ENCODE measurements around the gene NLRP9. TPM values are rescaled to one million over a fixed set of nuclear protein-coding genes. Genes with fewer than 3 reads are reported as not detected.
"Not testable (repeated sequence)": the region's sequence is repeated elsewhere in the genome, so short reads cannot be mapped to it uniquely, and the experiment has no call there.

The NLRP9 gene
- not detected for polyA plus RNA-seq (2013, experiment 1 of 2)
- not detected for polyA plus RNA-seq (2013, experiment 2 of 2)

DNA sequence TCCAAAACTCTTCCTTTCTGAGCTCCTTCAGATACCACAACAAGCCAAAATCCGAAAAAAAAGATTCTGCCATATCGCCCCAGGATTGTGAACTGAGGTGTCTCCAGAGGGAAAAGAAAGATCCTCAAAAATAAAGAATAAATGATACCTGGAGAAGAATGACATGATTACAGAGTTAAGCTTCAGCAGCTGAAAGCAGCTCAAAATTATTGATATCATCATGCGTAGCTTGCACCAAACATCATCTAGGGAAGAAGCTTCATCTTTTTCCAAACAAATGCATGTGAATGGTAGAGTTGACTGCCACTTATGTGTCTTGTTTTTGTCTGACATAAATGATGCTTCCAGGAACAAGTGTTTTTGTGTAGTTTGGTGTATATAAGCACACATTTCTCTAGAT is at the start of gene NLRP9:
TSS of gene NLRP9 (minus strand) at position 101 of the 400 bp plus-strand sequence. CDS start at position 73, 28 bp downstream.
- Histone ChIP-seq H3K9ac (ENCODE audit: low read depth, low read length) (no peak within 1 kb of the TSS), H3K27me3 (ENCODE audit: insufficient read depth, low read length) (no peaks in the 10 kb centered on the region), H3K27ac (ENCODE audit: low read depth, low read length) (no peak within 1 kb of the TSS), H3K4me1 (ENCODE audit: insufficient read depth, low read length) (no peaks in the 10 kb centered on the region), H3K9me3 (ENCODE audit: insufficient read depth, low read depth, low read length) (peaks cover 70% of the 10 kb centered on the region), H3K36me3 (ENCODE audit: insufficient read depth, low read length) (no peaks in the 10 kb centered on the region), H3K4me3 (ENCODE audit: low read length) (no peak within 1 kb of the TSS)
- WGBS, result 92% methylated on average over 3 of the region's 3 CpGs

DNA sequence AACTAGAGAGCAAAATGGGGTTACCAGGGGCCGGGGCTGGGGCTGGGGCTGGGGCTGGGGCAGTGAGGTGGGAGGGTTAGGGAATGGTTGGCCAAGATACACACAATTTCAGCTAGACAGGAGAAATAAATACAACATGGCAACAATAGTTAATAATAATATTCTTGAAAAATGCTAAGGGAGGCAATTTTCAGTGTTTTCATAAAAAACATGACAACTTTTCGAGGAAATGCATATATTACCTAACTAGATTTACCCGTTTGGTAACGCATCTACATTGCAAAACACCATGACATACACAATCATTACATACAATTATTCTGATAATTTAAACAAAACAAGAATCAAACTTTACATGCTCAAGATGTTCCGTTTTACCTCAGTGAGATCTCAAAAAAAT is 42.9 kb upstream of the NLRP9 start:
- Histone ChIP-seq H3K36me3 (ENCODE audit: insufficient read depth, low read length) (no peaks in the 10 kb centered on the region), H3K9me3 (ENCODE audit: insufficient read depth, low read depth, low read length) (peaks cover 90% of the 10 kb centered on the region), H3K4me3 (ENCODE audit: low read length) (no peak overlapping the region), H3K27me3 (ENCODE audit: insufficient read depth, low read length) (no peaks in the 10 kb centered on the region), H3K4me1 (ENCODE audit: insufficient read depth, low read length) (no peaks in the 10 kb centered on the region), H3K27ac (ENCODE audit: low read depth, low read length) (no peak overlapping the region), H3K9ac (ENCODE audit: low read depth, low read length) (no peak overlapping the region)
- 77% methylated on average over 4 of the region's 5 CpGs for WGBS

DNA sequence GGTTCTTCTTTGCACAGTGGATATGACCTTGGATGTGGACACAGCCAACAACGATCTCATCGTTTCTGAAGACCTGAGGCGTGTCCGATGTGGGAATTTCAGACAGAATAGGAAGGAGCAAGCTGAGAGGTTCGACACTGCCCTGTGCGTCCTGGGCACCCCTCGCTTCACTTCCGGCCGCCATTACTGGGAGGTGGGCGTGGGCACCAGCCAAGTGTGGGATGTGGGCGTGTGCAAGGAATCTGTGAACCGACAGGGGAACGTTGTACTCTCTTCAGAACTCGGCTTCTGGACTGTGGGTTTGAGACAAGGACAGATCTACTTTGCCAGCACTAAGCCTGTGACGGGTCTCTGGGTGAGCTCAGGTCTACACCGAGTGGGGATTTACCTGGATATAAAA is 40.1 kb upstream of the NLRP9 start:
- Histone ChIP-seq H3K4me3 (ENCODE audit: low read length) (no peak overlapping the region), H3K27me3 (ENCODE audit: insufficient read depth, low read length) (no peaks in the 10 kb centered on the region), H3K27ac (ENCODE audit: low read depth, low read length) (no peak overlapping the region), H3K9ac (ENCODE audit: low read depth, low read length) (no peak overlapping the region), H3K4me1 (ENCODE audit: insufficient read depth, low read length) (no peaks in the 10 kb centered on the region), H3K36me3 (ENCODE audit: insufficient read depth, low read length) (no peaks in the 10 kb centered on the region), H3K9me3 (ENCODE audit: insufficient read depth, low read depth, low read length) (peaks cover 79% of the 10 kb centered on the region)
- 83% methylated on average over 16 of the region's 16 CpGs for WGBS

DNA sequence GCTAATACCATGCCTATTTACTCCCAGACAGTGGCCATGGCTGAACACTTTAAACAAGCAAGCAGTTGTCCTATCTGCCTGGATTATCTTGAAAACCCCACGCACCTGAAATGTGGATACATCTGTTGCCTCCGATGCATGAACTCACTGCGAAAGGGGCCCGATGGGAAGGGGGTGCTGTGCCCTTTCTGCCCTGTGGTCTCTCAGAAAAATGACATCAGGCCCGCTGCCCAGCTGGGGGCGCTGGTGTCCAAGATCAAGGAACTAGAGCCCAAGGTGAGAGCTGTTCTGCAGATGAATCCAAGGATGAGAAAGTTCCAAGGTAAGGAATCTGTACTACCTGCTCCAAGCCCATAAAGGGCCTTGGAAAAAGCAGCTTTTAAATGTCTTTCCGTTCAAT is 39.3 kb upstream of the NLRP9 start:
- Histone ChIP-seq H3K9me3 (ENCODE audit: insufficient read depth, low read depth, low read length) (peaks cover 71% of the 10 kb centered on the region), H3K4me1 (ENCODE audit: insufficient read depth, low read length) (no peaks in the 10 kb centered on the region), H3K27me3 (ENCODE audit: insufficient read depth, low read length) (no peaks in the 10 kb centered on the region), H3K36me3 (ENCODE audit: insufficient read depth, low read length) (no peaks in the 10 kb centered on the region), H3K9ac (ENCODE audit: low read depth, low read length) (no peak overlapping the region), H3K27ac (ENCODE audit: low read depth, low read length) (no peak overlapping the region), H3K4me3 (ENCODE audit: low read length) (no peak overlapping the region)
- 72% methylated on average over 7 of the region's 7 CpGs for WGBS

DNA sequence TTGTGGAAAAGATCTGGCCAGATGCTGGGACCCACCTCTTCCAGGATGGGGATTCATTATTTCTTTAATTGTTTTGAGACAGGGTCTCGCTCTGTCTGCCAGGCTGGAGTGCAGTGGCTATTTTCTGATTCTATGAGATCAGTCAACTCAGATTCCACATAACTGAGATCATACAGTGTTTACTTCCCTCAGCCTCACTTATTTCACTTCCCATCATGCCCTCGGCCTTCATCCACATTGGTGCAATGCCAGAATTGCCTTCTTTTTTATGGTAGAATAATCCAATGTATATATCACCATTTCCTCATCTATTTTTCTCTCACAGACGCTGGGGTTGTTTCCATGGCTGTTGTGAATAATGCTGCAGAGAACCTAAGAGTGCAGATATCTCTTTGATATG is 31.4 kb upstream of the NLRP9 start:
- H3K27ac ChIP-seq (ENCODE audit: low read depth, low read length); H3K36me3 ChIP-seq (ENCODE audit: insufficient read depth, low read length); H3K4me3 ChIP-seq (ENCODE audit: low read length); H3K9ac ChIP-seq (ENCODE audit: low read depth, low read length); H3K4me1 ChIP-seq (ENCODE audit: insufficient read depth, low read length); H3K27me3 ChIP-seq (ENCODE audit: insufficient read depth, low read length): not testable (repeated sequence)
- H3K9me3 ChIP-seq (ENCODE audit: insufficient read depth, low read depth, low read length), result peaks cover 53% of the 10 kb centered on the region
- WGBS, result 20% methylated on average over 1 of the region's 3 CpGs

DNA sequence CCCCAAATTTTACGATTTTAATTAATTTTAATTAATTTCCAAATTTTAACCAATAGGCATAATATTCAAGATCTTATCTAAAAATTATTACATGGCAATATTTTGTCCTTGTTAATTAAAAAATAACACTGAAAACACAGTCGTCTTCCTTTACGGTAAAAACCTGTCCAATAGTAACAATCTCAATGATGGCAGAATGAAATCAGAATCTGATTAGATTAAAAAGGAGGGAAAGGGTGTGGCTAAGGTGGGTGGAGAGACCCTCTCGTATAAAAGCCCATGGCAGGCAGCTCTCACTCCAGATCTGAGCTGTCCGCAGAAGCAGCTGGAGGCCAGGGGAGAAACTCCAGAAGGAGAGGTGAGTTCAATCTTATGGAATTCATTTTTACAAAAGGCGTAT is 30.6 kb upstream of the NLRP9 start, which contains the start of gene RFPL4AL1:
TSS of gene RFPL4AL1 (plus strand) at position 301 of the 400 bp plus-strand sequence. CDS start 2,687 bp downstream, outside the sequence.
- peaks cover 55% of the 10 kb centered on the region for H3K9me3 ChIP-seq (ENCODE audit: insufficient read depth, low read depth, low read length)
- not testable (repeated sequence) for H3K27ac ChIP-seq (ENCODE audit: low read depth, low read length); H3K27me3 ChIP-seq (ENCODE audit: insufficient read depth, low read length); H3K9ac ChIP-seq (ENCODE audit: low read depth, low read length); H3K4me3 ChIP-seq (ENCODE audit: low read length); H3K4me1 ChIP-seq (ENCODE audit: insufficient read depth, low read length); H3K36me3 ChIP-seq (ENCODE audit: insufficient read depth, low read length)
- 83% methylated on average over 3 of the region's 6 CpGs for WGBS

DNA sequence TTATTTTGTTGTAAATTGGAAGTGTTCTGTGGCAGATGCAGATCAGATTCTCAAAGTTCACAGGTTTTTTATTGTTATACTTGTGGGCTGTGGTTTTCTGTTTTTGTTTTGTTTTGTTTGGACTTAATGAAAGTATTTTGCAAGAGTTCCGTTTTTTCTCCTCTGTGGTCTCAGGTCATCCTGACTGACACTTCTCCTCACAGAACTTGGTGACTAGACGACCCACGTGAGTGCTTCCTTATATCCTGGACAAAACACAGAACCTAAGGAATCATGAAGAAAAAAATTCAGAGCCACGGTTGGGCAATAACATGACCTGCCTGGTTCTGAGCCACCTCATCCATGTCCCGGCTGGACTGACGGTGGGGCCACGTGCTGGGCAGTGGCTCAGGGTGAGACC is 28.3 kb upstream of the NLRP9 start:
- 68% methylated on average over 7 of the region's 7 CpGs for WGBS
- Histone ChIP-seq H3K9me3 (ENCODE audit: insufficient read depth, low read depth, low read length) (peaks cover 56% of the 10 kb centered on the region), H3K4me3 (ENCODE audit: low read length) (no peak overlapping the region), H3K4me1 (ENCODE audit: insufficient read depth, low read length) (no peaks in the 10 kb centered on the region), H3K9ac (ENCODE audit: low read depth, low read length) (no peak overlapping the region), H3K27ac (ENCODE audit: low read depth, low read length) (no peak overlapping the region), H3K27me3 (ENCODE audit: insufficient read depth, low read length) (no peaks in the 10 kb centered on the region), H3K36me3 (ENCODE audit: insufficient read depth, low read length) (no peaks in the 10 kb centered on the region)

DNA sequence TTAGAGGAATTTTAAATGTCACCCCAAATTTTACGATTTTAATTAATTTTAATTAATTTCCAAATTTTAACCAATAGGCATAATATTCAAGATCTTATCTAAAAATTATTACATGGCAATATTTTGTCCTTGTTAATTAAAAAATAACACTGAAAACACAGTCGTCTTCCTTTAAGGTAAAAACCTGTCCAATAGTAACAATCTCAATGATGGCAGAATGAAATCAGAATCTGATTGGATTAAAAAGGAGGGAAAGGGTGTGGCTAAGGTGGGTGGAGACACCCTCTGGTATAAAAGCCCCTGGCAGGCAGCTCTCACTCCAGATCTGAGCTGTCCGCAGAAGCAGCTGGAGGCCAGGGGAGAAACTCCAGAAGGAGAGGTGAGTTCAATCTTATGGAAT is 20.6 kb upstream of the NLRP9 start, which contains the start of gene RFPL4A:
TSS of gene RFPL4A (plus strand) at position 301 of the 400 bp plus-strand sequence. CDS start 2,704 bp downstream, outside the sequence.
- H3K4me1 ChIP-seq (ENCODE audit: insufficient read depth, low read length), result not testable (repeated sequence)
- H3K9me3 ChIP-seq (ENCODE audit: insufficient read depth, low read depth, low read length), result peaks cover 61% of the 10 kb centered on the region

DNA sequence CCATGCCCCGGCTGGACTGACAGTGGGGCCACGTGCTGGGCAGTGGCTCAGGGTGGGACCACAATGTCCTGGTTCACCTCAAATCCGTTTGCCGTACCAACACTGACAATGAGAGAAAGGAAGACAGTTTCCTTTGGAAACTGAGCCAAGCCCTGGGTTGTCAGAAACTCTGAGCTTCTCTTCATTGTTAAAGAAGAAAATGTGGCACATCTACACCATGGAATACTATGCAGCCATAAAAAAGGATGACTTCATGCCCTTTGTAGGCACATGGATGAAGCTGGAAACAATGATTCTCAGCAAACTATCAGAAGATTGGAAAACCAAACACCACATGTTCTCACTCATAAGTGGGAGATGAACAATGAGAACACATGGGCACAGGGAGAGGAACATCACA is 18.6 kb upstream of the NLRP9 start:
- not testable (repeated sequence) for H3K27ac ChIP-seq (ENCODE audit: low read depth, low read length); H3K4me1 ChIP-seq (ENCODE audit: insufficient read depth, low read length); H3K4me3 ChIP-seq (ENCODE audit: low read length); H3K27me3 ChIP-seq (ENCODE audit: insufficient read depth, low read length); H3K9ac ChIP-seq (ENCODE audit: low read depth, low read length); H3K36me3 ChIP-seq (ENCODE audit: insufficient read depth, low read length)
- 67% methylated on average over 4 of the region's 4 CpGs for WGBS
- peaks cover 79% of the 10 kb centered on the region for H3K9me3 ChIP-seq (ENCODE audit: insufficient read depth, low read depth, low read length)

More for the DNA sequence above, 20.6 kb upstream of the NLRP9 start, which contains the start of gene RFPL4A:
- not testable (repeated sequence) for H3K9ac ChIP-seq (ENCODE audit: low read depth, low read length); H3K27me3 ChIP-seq (ENCODE audit: insufficient read depth, low read length); H3K4me3 ChIP-seq (ENCODE audit: low read length); H3K36me3 ChIP-seq (ENCODE audit: insufficient read depth, low read length); H3K27ac ChIP-seq (ENCODE audit: low read depth, low read length)
- WGBS, result 77% methylated on average over 2 of the region's 3 CpGs

DNA sequence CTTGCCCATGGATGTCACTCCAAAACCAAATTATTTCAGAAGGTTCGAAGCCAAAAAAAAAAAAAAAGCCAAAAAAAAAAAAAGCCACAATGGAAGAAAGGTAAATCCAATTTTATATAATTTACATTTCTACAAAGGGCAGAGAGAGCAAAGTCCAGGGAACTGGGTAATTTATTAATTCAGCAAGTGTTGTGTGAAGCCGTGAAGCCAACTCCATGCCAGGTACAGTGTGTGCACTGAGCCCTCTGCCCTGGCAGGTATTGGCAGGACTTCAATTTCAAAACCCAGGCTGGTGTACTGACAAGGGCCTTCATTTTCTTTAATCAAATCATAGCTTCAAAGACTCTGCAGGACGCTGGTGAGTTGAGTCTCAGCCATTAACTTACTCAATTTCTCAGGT is 15.2 kb upstream of the NLRP9 start:
- no peaks in the 10 kb centered on the region for H3K36me3 ChIP-seq (ENCODE audit: insufficient read depth, low read length)
- peaks cover 85% of the 10 kb centered on the region for H3K9me3 ChIP-seq (ENCODE audit: insufficient read depth, low read depth, low read length)
- H3K27ac ChIP-seq (ENCODE audit: low read depth, low read length), result no peak overlapping the region
- no peak overlapping the region for H3K9ac ChIP-seq (ENCODE audit: low read depth, low read length)
- no peak overlapping the region for H3K4me3 ChIP-seq (ENCODE audit: low read length)
- WGBS, result 54% methylated on average over 2 of the region's 3 CpGs
- no peaks in the 10 kb centered on the region for H3K4me1 ChIP-seq (ENCODE audit: insufficient read depth, low read length)
- H3K27me3 ChIP-seq (ENCODE audit: insufficient read depth, low read length), result no peaks in the 10 kb centered on the region

DNA sequence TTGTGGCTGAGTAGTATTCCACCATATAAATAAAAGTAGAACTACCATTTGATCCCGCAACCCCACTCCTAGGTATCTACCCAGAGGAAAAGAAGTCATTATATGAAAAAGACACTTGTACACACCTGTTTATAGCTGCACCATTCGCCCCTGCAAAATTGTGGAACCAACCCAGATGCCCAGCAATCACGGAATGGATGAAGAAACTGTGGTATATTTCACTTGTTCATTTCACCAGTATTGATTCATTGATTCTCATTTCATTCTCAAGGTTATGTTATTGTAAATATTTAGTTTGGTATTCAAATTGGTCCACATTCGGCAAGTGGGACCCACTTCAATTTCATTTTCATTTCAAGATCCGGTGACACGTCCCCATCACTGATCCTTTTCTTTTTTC is 12.5 kb upstream of the NLRP9 start:
- 80% methylated on average over 6 of the region's 6 CpGs for WGBS
- no peaks in the 10 kb centered on the region for H3K4me1 ChIP-seq (ENCODE audit: insufficient read depth, low read length)
- H3K4me3 ChIP-seq (ENCODE audit: low read length), result no peak overlapping the region
- H3K27ac ChIP-seq (ENCODE audit: low read depth, low read length), result no peak overlapping the region
- H3K27me3 ChIP-seq (ENCODE audit: insufficient read depth, low read length), result no peaks in the 10 kb centered on the region
- H3K9me3 ChIP-seq (ENCODE audit: insufficient read depth, low read depth, low read length), result peaks cover 93% of the 10 kb centered on the region
- no peaks in the 10 kb centered on the region for H3K36me3 ChIP-seq (ENCODE audit: insufficient read depth, low read length)
- H3K9ac ChIP-seq (ENCODE audit: low read depth, low read length), result no peak overlapping the region

DNA sequence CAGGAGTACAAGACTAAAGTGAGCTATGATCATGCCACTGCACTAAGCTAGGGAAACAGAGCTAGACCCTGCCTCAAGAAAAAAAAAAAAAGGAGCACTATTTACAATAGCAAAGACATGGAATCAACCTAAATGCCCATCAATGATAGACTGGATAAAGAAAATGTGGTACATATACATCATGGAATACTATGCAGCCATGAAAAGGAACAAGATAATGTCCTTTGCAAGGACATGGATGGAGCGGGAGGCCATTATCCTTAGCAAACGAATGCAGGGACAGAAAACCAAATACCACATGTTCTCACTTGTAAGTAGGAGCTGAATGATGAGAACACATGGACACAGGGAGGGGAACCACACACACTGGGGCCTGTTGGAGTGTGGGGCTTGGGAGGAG is 7.8 kb downstream of the NLRP9 start:
- not testable (repeated sequence) for H3K27ac ChIP-seq (ENCODE audit: low read depth, low read length); H3K4me3 ChIP-seq (ENCODE audit: low read length); H3K4me1 ChIP-seq (ENCODE audit: insufficient read depth, low read length); H3K36me3 ChIP-seq (ENCODE audit: insufficient read depth, low read length); H3K27me3 ChIP-seq (ENCODE audit: insufficient read depth, low read length); H3K9ac ChIP-seq (ENCODE audit: low read depth, low read length)
- peaks cover 81% of the 10 kb centered on the region for H3K9me3 ChIP-seq (ENCODE audit: insufficient read depth, low read depth, low read length)
- 65% methylated on average over 2 of the region's 2 CpGs for whole genome bisulfite sequencing

Measured in HUES64 (cell line).